GM19468 (cell line): Measurements from ENCODE around the gene TMEM255A.
"Not testable (repeated sequence)": the region's sequence is repeated elsewhere in the genome, so short reads cannot be mapped to it uniquely, and the experiment has no call there.

Experiments
- ATAC-seq: cut with Tn5 transposase; IDR thresholded peaks from one replicate; pipeline ENCODE4 v1.9.1; 2021; ENCODE audit warnings: mild to moderate bottlenecking, moderate library complexity, moderate number of reproducible peaks; ENCODE audit not compliant: unreplicated experiment; ENCODE audit errors: extremely low read depth

TMEM255A gene

DNA sequence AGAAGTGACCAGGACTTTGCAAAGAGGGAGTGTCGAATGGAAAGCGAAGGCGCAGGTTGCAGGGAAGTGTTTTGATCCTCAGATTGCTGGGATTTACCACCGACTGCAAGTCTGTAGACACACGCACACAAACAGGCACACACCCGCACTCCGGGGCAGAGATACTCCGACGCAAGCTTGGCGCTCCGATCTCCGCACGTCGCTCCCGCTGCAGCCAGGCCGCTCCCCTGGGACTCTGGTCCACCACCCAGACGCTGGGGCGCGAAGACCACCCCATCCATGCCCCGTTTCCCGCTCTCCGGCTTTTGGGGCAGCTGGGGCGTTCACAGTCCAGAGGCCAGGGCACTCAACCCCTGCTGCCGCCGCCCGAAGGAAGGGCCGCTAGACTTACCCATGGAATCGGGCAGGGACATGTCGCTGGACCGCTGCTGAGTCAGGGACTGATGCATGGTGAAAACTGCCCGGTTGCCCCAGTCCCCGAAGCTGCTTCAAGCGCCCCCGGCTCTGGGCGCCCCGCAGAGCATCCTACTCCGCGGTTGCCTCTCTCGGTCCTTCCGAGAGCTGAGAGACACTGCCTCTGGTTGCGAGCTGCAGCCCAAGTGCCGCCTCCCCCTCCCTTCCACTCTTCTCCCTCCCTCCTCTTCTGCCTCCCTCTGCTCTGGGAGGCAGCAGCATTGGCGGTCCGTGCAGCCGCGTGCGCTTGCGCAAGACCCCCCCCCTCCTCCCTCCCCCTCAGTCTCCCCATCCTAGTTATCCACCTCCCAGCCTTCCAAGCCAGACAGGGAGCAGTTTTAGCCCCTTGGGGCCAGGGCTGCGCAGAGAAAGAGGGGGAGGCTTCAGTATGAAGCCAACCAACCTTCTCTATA lies at the start of gene TMEM255A:
Gene TMEM255A (minus strand): TSS at position 601 of the 866 bp plus-strand sequence. CDS start 152 bp downstream, at position 449.
- no peak for ATAC-seq

DNA sequence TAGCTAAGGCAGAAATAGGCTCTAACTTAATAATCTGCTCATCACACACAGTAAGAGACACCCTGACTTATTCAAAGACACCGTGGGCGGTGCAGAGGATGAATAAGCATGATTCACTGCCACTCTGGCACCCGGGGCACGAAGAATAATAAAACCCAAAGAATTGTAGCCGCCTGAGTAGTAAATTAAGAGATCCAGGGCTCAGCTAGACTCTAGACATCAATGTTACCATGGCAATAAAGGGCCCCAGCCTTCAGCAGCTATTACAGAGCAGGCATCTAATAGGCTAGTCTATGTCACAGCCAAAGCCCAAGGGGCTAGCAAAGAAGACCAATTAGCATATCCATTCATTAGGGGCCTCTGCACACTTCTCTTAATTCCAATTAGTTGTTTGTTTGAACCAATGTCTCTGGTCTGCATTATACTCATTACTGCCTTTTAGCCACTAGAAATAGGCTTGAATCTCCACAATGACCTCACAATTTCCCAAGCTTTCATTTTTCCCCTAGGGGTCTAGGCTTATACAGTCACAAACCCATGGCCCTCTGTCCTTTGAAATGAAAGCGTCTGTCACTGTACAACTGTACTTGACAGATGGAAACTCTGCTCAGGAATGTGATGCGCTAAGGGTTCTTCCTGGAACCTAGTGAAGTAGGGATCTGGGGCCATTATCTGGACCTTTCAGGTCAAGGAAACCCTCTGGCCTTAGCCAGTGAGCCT lies 47.6 kb upstream of the TMEM255A start:
- no peak for ATAC-seq

DNA sequence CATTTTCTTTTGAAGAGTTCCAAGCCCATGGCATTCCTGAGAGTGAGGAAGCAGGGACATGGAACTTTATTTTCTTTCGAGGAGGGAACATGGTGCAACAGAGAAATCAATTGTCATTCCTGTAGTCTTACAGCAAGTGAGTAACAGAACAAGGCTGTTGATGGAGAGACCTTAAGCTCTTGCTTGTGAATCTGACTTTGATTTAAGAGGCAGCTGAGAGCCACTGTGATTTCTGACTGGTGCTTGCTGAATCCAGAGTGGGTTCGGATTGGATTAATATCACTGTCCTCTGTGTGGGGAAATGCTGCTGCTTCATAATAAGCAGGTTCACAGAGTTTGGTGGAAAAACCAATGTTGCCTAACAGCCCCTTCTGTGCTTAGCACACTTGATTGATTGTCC lies 45.9 kb upstream of the TMEM255A start:
- no peak for ATAC-seq

DNA sequence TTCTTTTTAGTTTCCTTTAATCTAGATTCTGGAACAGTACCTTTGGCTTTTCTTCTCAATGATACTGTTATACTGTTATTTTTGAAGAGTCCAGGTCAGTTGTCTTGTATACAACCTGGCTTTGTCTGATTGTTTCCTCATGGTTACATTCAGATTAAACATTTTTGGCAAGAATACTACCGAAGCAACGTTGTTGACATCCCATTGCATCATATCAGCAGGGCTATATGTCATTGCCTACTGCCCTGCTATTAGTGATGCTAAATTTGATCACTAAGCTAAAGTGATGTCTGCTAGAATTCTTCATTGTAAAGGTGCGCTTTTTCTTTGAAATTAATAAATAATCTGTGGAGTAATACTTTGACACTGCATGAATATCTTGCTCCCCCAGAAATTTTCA lies 44.8 kb upstream of the TMEM255A start:
- ATAC-seq = no peak

DNA sequence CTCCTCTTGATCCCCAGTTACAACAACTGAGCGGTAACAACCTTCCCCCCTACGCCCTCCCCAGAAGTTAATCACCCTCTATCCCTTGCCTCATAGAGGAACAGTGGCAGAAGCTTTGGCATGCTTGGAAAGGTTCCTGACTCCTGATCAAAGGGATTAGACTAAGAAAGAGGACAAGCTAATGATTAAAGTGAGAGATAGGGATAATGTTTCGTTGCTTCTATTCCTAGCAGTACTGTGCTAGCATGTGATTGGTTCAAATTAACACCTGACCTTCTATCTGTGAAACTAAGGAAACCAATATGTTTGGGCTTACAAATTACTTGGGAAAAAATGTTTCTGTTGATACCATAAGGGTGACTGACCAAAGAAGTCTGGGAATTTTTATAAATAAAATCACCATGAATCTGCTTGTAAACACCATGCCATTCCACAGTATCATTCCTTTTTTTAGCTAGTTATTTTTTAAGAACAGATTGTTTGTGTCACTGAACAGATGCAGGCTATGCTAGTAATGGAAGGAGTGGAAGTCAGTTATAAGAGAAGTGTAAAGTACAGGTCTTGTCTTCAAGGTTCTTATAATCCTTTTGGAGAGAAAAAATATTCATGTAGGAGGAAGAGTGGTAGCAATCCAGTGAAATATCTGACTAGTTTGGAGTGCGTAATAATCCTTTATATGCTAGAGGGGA lies 39.3 kb upstream of the TMEM255A start:
- no peak for ATAC-seq

DNA sequence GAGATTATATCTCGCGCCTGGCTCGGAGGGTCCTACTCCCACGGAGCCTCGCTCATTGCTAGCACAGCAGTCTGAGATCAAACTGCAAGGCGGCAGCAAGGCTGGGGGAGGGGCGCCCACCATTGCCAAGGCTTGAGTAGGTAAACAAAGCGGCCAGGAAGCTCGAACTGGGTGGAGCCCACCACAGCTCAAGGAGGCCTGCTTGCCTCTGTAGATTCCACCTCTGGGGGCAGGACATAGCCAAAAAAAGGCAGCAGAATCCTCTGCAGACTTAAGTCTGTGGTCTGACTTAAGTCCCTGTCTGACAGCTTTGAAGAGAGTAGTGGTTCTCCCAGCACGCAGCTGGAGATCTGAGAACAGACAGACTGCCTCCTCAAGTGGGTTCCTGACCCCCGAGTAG lies 33.3 kb upstream of the TMEM255A start:
- ATAC-seq = not testable (repeated sequence)

DNA sequence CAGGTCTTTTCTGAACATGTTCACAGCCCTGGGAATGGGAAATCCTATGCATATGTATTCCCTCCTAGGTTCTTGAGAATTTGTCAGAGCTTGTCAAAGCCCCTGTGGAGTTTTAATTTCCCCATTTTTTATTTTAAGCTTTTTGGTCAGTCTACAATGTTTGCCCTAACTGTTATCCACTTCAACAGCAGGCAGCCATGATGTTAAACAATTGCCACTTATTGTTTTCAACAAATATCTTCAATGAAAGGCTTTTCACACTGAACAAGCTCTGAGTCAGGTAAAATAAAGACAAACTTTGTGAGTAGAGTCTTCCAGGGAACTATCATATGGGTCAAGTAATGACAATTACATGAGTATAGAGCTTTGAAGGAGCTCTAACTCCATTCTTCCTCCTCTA lies 25.6 kb upstream of the TMEM255A start:
- ATAC-seq = no peak

DNA sequence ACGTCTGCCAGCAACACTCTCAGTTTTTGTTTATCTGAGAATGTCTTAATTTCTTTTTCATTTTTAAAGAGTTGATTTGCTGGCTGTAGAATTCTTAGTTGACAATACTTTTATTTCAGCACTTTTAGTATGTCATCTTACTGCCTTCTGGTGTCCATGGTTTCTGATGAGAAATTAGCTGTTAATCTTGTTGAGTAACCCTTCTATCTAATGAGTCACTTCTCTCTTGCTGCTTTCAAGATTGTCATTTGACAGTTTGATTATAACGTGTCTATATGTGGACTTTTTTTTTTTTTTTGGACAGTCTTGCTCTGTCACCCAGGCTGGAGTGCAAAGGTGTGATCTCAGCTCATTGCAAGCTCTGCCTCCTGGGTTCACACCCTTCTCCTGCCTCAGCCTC lies 24.0 kb upstream of the TMEM255A start:
- no peak for ATAC-seq

DNA sequence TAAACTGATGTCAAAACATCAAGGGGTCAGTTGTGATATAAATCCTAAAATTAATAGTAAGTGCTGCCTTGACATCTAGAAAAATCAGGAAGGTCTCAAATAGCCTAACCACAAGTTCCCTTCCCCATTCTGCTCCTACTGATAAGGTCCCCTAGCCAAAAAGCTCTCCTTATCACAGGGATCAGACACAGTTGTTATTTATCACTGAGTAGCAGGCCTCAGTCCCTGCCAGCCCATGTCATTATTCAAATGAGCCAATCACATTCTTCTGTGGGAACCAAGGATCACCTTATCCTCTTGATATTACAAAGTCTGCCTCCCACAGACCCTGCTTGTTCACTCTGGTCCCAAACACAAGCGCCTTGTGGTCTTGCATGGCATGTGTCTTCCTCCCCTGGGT lies 23.3 kb upstream of the TMEM255A start:
- no peak for ATAC-seq

DNA sequence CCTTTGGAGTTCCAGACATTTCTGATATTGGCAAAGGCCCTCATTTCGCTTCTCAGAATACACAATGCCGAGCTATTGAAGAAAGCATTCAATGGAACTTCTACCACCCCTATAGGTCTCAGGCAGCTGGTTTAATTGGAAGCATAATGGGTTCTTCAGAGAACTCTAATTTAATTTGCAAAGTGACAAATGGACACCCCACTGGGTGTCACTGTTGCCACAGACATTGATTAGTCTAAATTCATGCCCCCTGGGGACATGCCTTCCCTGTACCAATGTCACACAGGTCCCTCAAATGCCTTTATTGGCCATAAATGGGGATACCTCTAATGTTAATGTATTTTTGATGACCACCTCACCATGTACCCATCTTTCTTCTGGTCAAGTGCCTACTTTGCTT lies 22.9 kb upstream of the TMEM255A start:
- ATAC-seq = no peak

DNA sequence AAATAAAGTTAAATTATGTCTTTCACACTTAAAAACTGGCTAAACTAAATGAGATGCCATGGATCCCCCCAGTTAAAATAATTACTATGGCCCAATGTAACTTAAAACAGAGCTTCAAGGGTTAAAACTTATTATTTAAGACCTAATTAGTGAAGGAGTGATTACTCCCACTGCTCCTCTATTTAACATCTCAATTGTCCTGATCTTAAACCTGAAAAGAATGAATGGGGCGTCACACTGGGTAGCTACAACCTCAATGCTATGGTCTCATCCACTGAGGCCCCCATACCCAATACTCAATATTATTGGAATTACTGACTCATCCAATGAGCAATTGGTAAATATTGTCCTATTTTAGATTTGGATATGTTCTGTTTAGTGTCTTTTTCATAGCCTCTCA lies 21.1 kb upstream of the TMEM255A start:
- ATAC-seq = no peak

DNA sequence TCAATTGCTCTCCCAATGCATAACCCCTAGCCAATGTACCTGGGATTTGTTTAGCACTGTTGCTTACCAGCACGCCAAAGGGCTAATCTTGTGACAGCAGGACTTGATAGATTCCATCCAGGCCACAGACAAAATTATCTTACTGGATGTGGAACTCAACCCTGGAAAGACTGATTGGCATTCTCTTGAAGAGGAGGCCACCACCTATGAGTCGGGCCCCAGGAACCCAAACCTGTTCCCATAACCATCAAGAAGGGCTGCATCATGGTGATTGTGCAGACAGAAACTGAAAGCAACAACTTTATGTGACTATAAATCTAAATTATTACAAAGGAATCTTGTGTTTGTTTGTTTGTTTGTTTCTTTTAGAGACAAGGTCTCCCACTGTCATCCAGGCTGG lies 19.9 kb upstream of the TMEM255A start:
- ATAC-seq = no peak

DNA sequence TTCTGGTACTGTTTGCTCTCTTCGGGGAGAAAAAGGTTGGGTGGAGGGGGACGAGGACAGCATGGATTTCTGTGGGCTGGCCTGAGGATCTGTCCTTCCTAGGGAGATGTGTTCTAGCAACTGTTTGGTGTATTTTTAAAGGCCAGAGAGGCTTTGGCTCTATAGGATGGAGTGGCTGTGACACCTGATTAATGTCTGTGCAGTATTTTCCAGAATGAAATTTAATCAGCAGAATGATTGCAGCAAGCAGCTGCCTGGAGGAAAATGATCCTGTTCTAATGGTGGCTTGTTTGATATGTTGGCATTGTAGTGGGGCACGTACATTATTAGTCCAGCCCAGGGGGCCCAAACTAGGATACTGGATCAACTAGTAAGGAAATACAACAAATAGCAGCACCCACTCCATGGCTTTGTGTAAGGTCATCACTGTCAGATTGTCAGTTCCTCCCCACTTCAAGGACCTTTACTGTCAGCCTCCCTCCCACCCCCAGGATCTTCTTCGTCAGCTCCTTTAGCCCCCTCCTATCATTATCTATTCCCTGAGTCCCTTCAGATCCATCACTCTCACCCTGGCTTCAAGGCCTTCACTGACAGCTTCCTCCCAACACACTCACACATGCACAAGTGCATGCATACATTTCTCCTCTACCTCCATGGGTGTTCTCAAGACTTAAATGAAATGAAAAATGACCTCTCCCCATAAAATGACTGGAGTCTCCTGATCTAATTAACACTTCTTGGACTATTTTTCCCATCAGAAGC lies 10.4 kb upstream of the TMEM255A start:
- no peak for ATAC-seq

DNA sequence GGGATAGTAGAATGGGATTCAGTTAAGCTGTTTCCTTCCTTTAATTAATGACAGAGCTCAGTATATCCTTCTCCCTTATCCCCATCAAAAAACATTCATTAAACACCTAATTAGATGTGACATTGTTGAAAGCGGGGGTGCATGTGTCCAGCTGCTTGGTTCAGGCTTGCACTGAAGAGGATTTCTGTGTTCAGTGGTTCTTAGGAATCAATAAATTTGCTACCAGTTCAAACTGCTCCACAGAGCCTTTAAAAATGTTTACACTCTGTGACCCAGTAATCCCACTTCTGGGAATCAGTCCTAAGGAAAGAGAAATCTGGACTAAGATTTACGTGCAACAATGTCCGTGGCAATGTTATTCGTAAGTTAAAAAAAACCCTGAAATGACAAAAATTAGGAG lies 7.2 kb upstream of the TMEM255A start:
- ATAC-seq = no peak

DNA sequence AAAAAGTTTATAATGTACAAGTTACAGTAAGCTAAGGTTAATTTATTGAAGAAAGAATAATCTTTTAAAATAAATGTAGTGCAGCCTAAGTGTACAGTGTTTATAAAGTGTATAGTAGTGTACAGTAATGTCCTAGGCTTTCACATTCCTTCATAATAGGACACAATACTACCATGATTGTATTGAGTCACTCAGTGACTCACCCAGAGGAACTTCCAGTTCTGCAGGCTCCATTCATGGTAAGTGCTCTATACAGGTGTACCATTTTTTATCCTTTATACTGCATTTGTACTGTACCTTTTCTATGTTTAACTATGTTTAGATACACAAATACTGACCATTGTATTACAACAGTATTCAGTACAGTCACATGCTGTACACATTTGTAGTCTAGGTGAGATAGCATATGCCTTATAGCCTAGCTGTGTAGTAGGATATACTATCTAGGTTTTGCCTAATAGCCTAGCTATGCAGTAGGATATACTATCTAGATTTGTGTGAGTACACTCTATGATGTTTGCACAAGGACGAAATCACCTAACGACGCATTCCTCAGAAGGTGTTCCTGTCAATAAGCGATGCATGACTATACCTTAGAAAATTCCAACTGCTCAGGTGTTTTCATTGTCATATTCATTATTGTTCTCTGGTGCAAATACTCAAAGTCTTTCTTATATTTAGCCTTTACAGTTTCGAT lies 5.5 kb upstream of the TMEM255A start:
- no peak for ATAC-seq

DNA sequence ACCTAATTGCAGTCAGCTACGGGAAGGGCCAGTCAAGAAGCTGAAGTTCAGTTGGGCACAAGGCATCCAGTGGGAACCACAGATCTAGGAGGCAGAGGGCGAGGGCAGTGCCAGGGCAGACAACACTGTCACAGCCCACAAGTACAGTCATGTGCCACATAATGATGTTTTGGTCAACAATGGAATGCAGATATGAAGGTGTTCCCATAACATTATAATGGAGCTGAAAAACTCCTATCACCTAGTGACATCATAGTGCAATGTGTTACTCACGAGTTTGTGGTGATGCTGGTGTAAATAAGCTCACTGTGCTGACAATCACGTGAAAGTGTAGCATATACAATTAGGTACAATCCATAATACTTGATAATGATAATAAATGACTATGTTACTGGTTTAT lies 4.5 kb upstream of the TMEM255A start:
- ATAC-seq = no peak

DNA sequence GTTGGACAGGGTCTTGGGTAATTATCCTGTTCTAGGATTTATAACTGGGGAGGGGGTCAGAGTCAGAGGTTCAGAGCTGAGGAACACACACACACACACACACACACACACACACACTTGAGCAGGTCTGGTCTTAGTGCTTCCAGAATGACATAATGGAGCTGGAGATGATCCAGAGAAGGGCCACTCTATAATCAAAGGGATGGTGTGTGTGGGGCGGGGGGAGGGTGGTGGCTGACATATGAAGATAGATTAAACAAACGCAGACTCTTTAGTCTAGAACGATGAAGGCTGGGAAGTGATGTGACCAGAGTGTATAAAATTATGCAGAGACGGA lies 434 bp upstream of the TMEM255A start:
- ATAC-seq = no peak

DNA sequence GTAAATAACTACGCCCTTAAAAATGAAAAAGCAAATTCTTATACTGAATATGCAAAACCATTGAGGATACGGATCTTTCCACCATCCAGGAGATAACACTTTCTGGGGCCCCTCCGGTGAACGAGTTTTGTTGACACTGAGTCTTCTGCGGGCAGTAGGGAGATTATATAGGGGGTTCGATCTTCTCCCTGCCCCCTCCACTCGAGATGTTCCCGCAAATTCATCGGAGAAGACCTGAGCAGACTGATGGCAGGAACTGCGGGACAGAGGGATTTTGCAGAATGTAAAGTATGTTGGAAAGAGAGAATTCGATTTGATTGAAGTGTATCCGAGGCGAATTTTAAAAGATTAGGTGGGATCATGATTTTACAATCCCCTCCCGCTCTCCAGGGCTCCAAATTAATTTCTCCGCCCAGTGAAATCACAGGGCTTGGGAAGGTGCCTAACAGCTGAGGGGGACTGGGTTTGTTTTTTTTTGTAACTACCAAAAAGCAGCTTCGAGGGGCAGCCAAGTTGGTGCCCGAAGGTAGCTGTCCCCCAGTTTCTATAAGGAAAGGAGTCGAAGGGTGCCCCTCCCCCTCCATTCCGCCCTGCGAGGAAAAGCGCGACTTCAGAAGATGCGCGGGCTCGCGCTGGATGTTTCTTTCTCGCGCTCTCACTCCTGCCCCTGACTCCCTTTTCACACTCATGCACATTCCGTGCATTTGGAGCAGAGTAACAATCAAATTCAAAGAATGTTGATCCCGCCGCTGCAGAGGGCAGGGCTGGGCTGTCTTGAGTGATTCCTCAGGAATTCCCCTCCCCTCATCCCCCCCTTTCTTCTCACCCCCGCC lies 1.2 kb downstream of the TMEM255A start:
- no peak for ATAC-seq
